NCI-H748 (cell line): ENCODE data around the gene TCF19.

Experiments
- DNase-seq: peaks from one replicate; lab custom pipeline; 2025; ENCODE audit not compliant: unreplicated experiment; lab: John Stamatoyannopoulos, UW

TCF19 gene

GRCh38 chr6:31202259-31203166, 44.1 kb downstream of the TCF19 start:
- DNase-seq = no peak

GRCh38 chr6:31203345-31203979, 45.1 kb downstream of the TCF19 start:
- peak; percentile 93 for DNase-seq

- no peak for DNase-seq
These were observed 46.4 kb downstream of the TCF19 start for GRCh38 chr6:31204751-31205145.

GRCh38 chr6:31205638-31206037, 47.2 kb downstream of the TCF19 start:
- DNase-seq = no peak

- DNase-seq = no peak
These were observed 50.1 kb downstream of the TCF19 start for GRCh38 chr6:31208506-31208905.

- DNase-seq = no peak
These were observed 50.7 kb downstream of the TCF19 start for GRCh38 chr6:31209137-31209536.

- DNase-seq = no peak
These were observed 51.7 kb downstream of the TCF19 start for GRCh38 chr6:31210123-31210522.

- DNase-seq = no peak
These were observed 52.5 kb downstream of the TCF19 start for GRCh38 chr6:31210741-31211532.
